Left ventricle myocardium inferior (tissue), 1 donor: ENCODE measurements around the gene KLHL5. TPM values are rescaled to one million over a fixed set of nuclear protein-coding genes. Genes with fewer than 3 reads are reported as not detected.

ENCODE experiments used
- DNase-seq: peaks from one replicate; pipeline ENCODE4 v3.0.0-alpha.2; 2020
- H3K27ac ChIP-seq: fragments of 200-600 bp; replicated peaks from 2 replicates; pipeline ENCODE4 v1.8.0; 2021
- H3K27me3 ChIP-seq: fragments of 200-600 bp; 2 replicates; pipeline ENCODE4 v1.8.0; 2021; ENCODE audit warnings: low read depth
- H3K36me3 ChIP-seq: fragments of 200-600 bp; 2 replicates; pipeline ENCODE4 v1.8.0; 2021
- H3K4me1 ChIP-seq: fragments of 200-600 bp; 2 replicates; pipeline ENCODE4 v1.8.0; 2021
- H3K4me3 ChIP-seq: fragments of 200-600 bp; 2 replicates; pipeline ENCODE4 v1.8.0; 2021; ENCODE audit warnings: mild to moderate bottlenecking, moderate library complexity
- H3K9me3 ChIP-seq: fragments of 200-600 bp; replicated peaks from 2 replicates; pipeline ENCODE4 v1.8.0; 2021
- CTCF ChIP-seq: fragments of 200-600 bp; IDR thresholded peaks from 2 replicates; pipeline ENCODE4 v1.8.0; 2021; ENCODE audit warnings: antibody characterized with exemption, mild to moderate bottlenecking, borderline replicate concordance
- intact Hi-C: fragments of 100-400 bp; cut with micrococcal nuclease; formaldehyde crosslinking; loops from one replicate; pipeline ENCODE4 v1.11.0; 2022
- long read RNA-seq: library from polyadenylated mRNA; unstranded; transcript quantifications from one replicate; pipeline ENCODE4 v2.0.0, GENCODE V29; 2021
- total RNA-seq: library from RNA; stranded (reverse); fragmentation: NEBNext Ultra II Directional; extraction: Animal tissue kit (Norgen Biotek cat#: 25700); gene quantifications from one replicate; pipeline ENCODE4 v1.2.1, GENCODE V29; 2021
- donor health status: DM: no; HTN: yes; CAD: no; lungs with severe emphysema.

The KLHL5 gene
- 11.2 TPM for total RNA-seq
- long read RNA-seq, transcript KLHL5-205 (11 exons, 2,926 nt), result major isoform, 23 of 41 reads
- long read RNA-seq, partial matches to known transcripts, result 6 of 41 reads
- long read RNA-seq, other reads (novel, unspliced or antisense), result 8 of 41 reads

- peaks cover 24% of the 10 kb centered on the region for H3K4me1 ChIP-seq
- no peaks in the 10 kb centered on the region for H3K36me3 ChIP-seq
- no peaks in the 10 kb centered on the region for H3K9me3 ChIP-seq
- H3K27ac ChIP-seq, result no peak within 1 kb of the TSS
- no peaks in the 10 kb centered on the region for H3K27me3 ChIP-seq
- intact Hi-C loops, result no loop called here
- TF ChIP-seq CTCF, result no peak
- no peak within 1 kb of the TSS for H3K4me3 ChIP-seq
- no peak for DNase-seq
These were observed at the start of gene KLHL5 for GRCh38 chr4:39062094-39062769. Gene KLHL5, plus strand, starts transcription at chr4:39062232. Its CDS starts 421 bp downstream, at chr4:39062653.

GRCh38 chr4:39014028-39014427 is 48.0 kb upstream of the KLHL5 start:
- no peak overlapping the region for H3K27ac ChIP-seq
- no peak overlapping the region for H3K4me3 ChIP-seq
- H3K4me1 ChIP-seq, result no peaks in the 10 kb centered on the region
- no peaks in the 10 kb centered on the region for H3K27me3 ChIP-seq
- H3K9me3 ChIP-seq, result peaks cover 23% of the 10 kb centered on the region
- DNase-seq, result no peak
- H3K36me3 ChIP-seq, result no peaks in the 10 kb centered on the region
- intact Hi-C loops, result no loop called here
- no peak for TF ChIP-seq CTCF

GRCh38 chr4:39020130-39020529 is 41.9 kb upstream of the KLHL5 start:
- Histone ChIP-seq H3K36me3 (no peaks in the 10 kb centered on the region), H3K4me3 (no peak overlapping the region), H3K4me1 (no peaks in the 10 kb centered on the region), H3K27me3 (no peaks in the 10 kb centered on the region), H3K9me3 (peaks cover 13% of the 10 kb centered on the region), H3K27ac (no peak overlapping the region)
- no peak for DNase-seq
- TF ChIP-seq CTCF, result no peak
- intact Hi-C loops, result no loop called here

GRCh38 chr4:39021631-39022030 is 40.4 kb upstream of the KLHL5 start:
- DNase-seq, result no peak
- intact Hi-C loops, result no loop called here
- Histone ChIP-seq H3K4me1 (no peaks in the 10 kb centered on the region), H3K36me3 (no peaks in the 10 kb centered on the region), H3K27me3 (no peaks in the 10 kb centered on the region), H3K4me3 (no peak overlapping the region), H3K9me3 (no peaks in the 10 kb centered on the region), H3K27ac (no peak overlapping the region)
- no peak for TF ChIP-seq CTCF

- DNase-seq, result no peak
- intact Hi-C loops, result no loop called here
- no peaks in the 10 kb centered on the region for H3K9me3 ChIP-seq
- H3K4me3 ChIP-seq, result no peak overlapping the region
- no peak overlapping the region for H3K27ac ChIP-seq
- H3K4me1 ChIP-seq, result no peaks in the 10 kb centered on the region
- H3K36me3 ChIP-seq, result no peaks in the 10 kb centered on the region
- no peaks in the 10 kb centered on the region for H3K27me3 ChIP-seq
- TF ChIP-seq CTCF, result no peak
These were observed 39.8 kb upstream of the KLHL5 start for GRCh38 chr4:39022241-39022640.
